Measurements from ENCODE around the gene HMGCL.

DNA sequence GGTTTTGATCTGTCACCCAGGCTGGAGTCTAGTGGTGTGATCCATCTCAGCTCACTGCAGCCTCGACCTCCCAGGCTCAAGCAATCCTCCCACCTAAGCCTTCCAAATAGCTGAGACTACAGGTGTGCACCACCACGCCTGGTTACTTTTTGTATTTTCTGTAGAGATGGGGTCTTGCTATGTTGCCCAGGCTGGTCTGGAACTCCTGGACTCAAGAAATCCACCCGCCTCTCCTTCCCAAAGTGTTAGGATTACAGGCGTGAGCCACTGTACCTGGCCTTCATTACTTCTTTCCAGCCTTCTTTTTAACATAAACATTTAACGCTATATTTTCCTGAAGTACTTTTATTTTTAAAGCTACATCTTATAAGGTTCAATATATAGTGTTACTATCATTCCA lies 18.4 kb upstream of the HMGCL start:
- TF ChIP-seq, protein P1, sequence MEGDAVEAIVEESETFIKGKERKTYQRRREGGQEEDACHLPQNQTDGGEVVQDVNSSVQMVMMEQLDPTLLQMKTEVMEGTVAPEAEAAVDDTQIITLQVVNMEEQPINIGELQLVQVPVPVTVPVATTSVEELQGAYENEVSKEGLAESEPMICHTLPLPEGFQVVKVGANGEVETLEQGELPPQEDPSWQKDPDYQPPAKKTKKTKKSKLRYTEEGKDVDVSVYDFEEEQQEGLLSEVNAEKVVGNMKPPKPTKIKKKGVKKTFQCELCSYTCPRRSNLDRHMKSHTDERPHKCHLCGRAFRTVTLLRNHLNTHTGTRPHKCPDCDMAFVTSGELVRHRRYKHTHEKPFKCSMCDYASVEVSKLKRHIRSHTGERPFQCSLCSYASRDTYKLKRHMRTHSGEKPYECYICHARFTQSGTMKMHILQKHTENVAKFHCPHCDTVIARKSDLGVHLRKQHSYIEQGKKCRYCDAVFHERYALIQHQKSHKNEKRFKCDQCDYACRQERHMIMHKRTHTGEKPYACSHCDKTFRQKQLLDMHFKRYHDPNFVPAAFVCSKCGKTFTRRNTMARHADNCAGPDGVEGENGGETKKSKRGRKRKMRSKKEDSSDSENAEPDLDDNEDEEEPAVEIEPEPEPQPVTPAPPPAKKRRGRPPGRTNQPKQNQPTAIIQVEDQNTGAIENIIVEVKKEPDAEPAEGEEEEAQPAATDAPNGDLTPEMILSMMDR (conservative IDR thresholded peaks at IDR 0.05; ENCODE audit: low read depth, low read length) = no peak
- TF ChIP-seq EZH2 (IDR thresholded peaks at IDR 0.05; ENCODE audit: low read length, unreplicated experiment) = no peak

All from PC-3 (cell line).